Astrocyte of the cerebellum (primary cell): ENCODE measurements around the gene COMMD1.
"Not testable (repeated sequence)": the region's sequence is repeated elsewhere in the genome, so short reads cannot be mapped to it uniquely, and the experiment has no call there.

Experiments
- DNase-seq: peaks from one replicate; pipeline ENCODE4 v3.0.0-alpha.2; 2011; ENCODE audit warnings: low read depth
- H3K4me3 ChIP-seq: 2 replicates; pipeline ENCODE4 v1.5.1; 2011; ENCODE audit warnings: mild to moderate bottlenecking, low read depth, low read length, moderate library complexity
- CTCF ChIP-seq: IDR thresholded peaks from 2 replicates; pipeline ENCODE4 v1.5.1; 2012; ENCODE audit warnings: low read length, low read depth, moderate library complexity, mild to moderate bottlenecking; ENCODE audit errors: missing control alignments
- in situ Hi-C: cut with HindIII; loops from 2 replicates; pipeline ENCODE4 v1.10.0; 2017; ENCODE audit warnings: low sequenced_read_pairs

The COMMD1 gene

GRCh38 chr2:61878761-61879160 lies 26.7 kb upstream of the COMMD1 start:
- in situ Hi-C loops, result no loop called here
- DNase-seq, result no peak
- TF ChIP-seq CTCF, result no peak

DNA sequence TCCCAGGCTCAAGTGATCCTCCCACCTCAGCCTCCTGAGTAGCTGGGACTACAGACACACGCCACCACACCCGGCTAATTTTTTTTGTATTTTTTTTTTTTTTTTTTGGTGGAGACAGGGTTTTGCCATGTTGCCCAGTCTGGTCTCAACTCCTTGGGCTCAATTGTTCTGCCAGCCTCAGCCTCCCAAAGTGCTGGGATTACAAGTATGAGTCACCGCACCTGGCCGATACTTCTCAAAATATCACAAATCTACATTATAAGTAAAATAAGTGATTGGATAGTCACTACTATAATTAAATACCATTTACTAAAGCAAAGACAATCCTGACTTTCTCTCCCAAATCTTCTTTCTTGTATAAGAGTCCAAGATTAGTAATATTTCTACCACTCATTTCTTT lies 26.1 kb upstream of the COMMD1 start:
- in situ Hi-C loops, H3K4me3 ChIP-seq, DNase-seq: not testable (repeated sequence)

More at GRCh38 chr2:61878761-61879160, 26.7 kb upstream of the COMMD1 start:
- no peak overlapping the region for H3K4me3 ChIP-seq

GRCh38 chr2:61882850-61883249 lies 22.6 kb upstream of the COMMD1 start:
- in situ Hi-C loops, result no loop called here
- DNase-seq, result no peak
- H3K4me3 ChIP-seq, result no peak overlapping the region
- TF ChIP-seq CTCF, result no peak

GRCh38 chr2:61885896-61886603 lies 19.4 kb upstream of the COMMD1 start:
- in situ Hi-C loops, result no loop called here
- DNase-seq, result no peak
- TF ChIP-seq CTCF, result no peak
- peak overlapping the region; percentile 97 for H3K4me3 ChIP-seq

DNA sequence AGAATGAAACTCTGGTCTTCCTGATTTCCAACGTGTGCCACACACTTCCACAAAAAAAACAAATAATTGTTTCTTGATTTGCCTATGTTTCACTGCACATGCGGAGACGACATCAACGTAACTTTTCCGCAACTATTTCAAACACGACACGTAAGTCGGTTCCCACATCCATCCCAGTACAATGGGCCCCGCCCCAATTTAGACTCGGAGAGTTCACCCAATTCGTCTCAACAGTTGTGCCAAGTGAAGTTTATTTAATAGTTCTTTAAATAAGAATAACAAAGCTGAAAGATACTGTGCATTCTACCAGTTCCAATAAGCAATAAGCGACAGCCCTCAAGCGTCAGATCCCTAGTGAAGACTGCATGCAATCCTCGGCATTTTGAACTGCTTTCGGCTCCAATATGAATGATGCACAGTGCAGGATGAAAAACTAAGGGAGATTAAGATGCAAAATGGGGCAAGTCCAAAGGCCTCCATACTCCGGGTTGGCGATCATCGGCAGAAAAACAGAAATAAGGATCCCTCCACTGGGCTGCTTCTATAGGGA lies 17.7 kb upstream of the COMMD1 start:
- DNase-seq, result no peak
- no peak for TF ChIP-seq CTCF
- H3K4me3 ChIP-seq, result peak overlapping the region; percentile 97
- in situ Hi-C loops, result no loop called here

DNA sequence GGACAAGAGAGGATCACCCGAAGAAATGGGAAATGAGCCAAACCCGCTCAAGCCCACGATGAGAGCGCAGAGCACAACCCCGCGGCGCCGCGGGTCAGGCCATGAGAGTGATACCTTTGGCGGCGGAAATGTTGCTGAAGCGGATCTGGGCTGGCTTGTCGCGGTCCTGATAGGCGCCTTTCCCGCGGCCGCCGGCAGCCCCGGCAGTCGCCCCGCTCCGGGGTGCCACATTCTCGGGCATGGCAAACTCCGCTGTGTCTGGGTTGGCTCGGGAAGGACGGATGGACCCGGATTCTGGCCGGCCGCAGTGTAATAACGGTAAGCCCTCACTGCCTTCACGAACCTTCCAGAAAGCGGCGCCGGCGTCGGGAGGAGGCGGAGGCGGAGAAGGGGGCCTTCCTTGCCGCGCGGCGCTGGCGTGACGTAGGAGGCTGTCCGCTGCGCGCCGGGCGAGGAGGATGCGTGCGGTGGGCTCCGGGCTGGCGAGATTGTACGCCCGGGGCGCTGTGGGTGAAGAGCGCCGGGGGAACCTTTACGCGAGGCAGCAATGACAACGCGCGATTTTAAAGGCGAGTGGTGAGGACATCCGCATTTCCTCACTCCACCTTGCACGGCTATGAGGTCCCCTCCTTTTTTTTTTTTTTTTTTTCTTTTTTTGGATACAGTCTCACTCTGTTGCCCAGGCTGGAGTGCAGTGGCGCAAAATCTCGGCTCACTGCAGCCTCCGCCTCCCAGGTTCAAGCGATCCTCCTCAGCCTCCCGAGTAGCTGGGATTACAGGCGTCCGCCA lies 17.0 kb upstream of the COMMD1 start, which contains the start of gene CCT4:
Gene CCT4, minus strand, starts transcription at position 390 of the 789 bp plus-strand sequence. Its CDS starts 149 bp downstream, at position 241.
- no peak for TF ChIP-seq CTCF
- in situ Hi-C loops, result no loop called here
- peak within 1 kb of the TSS; percentile 97 for H3K4me3 ChIP-seq
- peak; percentile 47 for DNase-seq

DNA sequence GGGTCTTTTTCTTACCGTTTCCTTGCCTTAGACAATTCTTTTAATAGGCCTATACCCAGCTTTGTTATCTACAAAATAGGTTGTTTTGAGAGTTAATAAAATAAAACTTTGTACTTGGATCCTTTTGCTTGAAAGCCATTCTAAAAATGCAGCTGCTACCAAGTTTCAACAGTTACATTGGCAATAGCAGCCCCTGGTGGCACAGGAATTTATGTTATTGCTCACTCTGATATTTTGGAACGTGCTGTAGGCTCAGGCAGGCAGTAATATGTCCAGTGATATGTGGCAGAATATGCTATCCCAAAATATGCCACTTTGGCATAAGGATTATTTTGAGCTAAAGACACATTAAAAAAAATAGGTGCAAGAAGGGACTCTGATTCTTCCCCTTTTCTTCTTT lies 6.7 kb upstream of the COMMD1 start:
- TF ChIP-seq CTCF, result peak; percentile 59
- no peak overlapping the region for H3K4me3 ChIP-seq
- in situ Hi-C loops, result no loop called here
- no peak for DNase-seq
